ENCODE data around the gene COL12A1. TPM values are rescaled to one million over a fixed set of nuclear protein-coding genes. Genes with fewer than 3 reads are reported as not detected.

The COL12A1 gene
- total RNA-seq, 2 donors from 2014 or later, result 0.13 to 0.64 TPM

GRCh38 chr6:75155631-75156030, 50.2 kb downstream of the COL12A1 start:
- no peaks in the 10 kb centered on the region for H3K27me3 Mint-ChIP-seq (ENCODE audit: insufficient read depth)
- H3K27me3 ChIP-seq (ENCODE audit: control insufficient read depth, insufficient read depth, low read length, poor library complexity, severe bottlenecking), result no peaks in the 10 kb centered on the region
- H3K27ac Mint-ChIP-seq, result no peak overlapping the region
- WGBS, 2 experiments (ENCODE audit: insufficient coverage in 1 of 2, insufficient read length in 1 of 2), result 76 to 87% methylated on average over 2 to 5 of the region's 5 CpGs
- no peaks in the 10 kb centered on the region for H3K36me3 ChIP-seq (ENCODE audit: control insufficient read depth, insufficient read depth, low read length)
- no peak for TF ChIP-seq CTCF (conservative IDR thresholded peaks at IDR 0.05)
- H3K4me3 ChIP-seq (ENCODE audit: low read length), result no peak overlapping the region
- H3K36me3 Mint-ChIP-seq (ENCODE audit: low read depth), result no peaks in the 10 kb centered on the region
- no peaks in the 10 kb centered on the region for H3K9me3 ChIP-seq (ENCODE audit: control insufficient read depth, low read length)
- no peak overlapping the region for H3K9ac ChIP-seq (ENCODE audit: extremely low read depth, low read length, poor library complexity, severe bottlenecking)
- H3K9me3 Mint-ChIP-seq, result no peaks in the 10 kb centered on the region
- no peak overlapping the region for H3K4me3 Mint-ChIP-seq
- DNase-seq, result no peak
- no peaks in the 10 kb centered on the region for H3K4me1 ChIP-seq (ENCODE audit: control insufficient read depth, insufficient read depth, low read length)
- no peaks in the 10 kb centered on the region for H3K4me1 Mint-ChIP-seq
- no peak overlapping the region for H3K27ac ChIP-seq (ENCODE audit: low read depth, low read length)

- no peaks in the 10 kb centered on the region for H3K27me3 ChIP-seq (ENCODE audit: control insufficient read depth, insufficient read depth, low read length, poor library complexity, severe bottlenecking)
- no peaks in the 10 kb centered on the region for H3K4me1 Mint-ChIP-seq
- no peak overlapping the region for H3K27ac Mint-ChIP-seq
- H3K36me3 Mint-ChIP-seq (ENCODE audit: low read depth), result no peaks in the 10 kb centered on the region
- TF ChIP-seq CTCF (conservative IDR thresholded peaks at IDR 0.05), result no peak
- no peaks in the 10 kb centered on the region for H3K9me3 ChIP-seq (ENCODE audit: control insufficient read depth, low read length)
- 86% methylated on average over 1 of the region's 1 CpG; no CpG with 5 or more reads in 1 of the 2 experiments for WGBS, 2 experiments (ENCODE audit: insufficient coverage in 1 of 2, insufficient read length in 1 of 2)
- no peak overlapping the region for H3K27ac ChIP-seq (ENCODE audit: low read depth, low read length)
- H3K4me3 ChIP-seq (ENCODE audit: low read length), result no peak overlapping the region
- no peak overlapping the region for H3K4me3 Mint-ChIP-seq
- no peak overlapping the region for H3K9ac ChIP-seq (ENCODE audit: extremely low read depth, low read length, poor library complexity, severe bottlenecking)
- no peaks in the 10 kb centered on the region for H3K36me3 ChIP-seq (ENCODE audit: control insufficient read depth, insufficient read depth, low read length)
- no peak for DNase-seq
- no peaks in the 10 kb centered on the region for H3K9me3 Mint-ChIP-seq
- H3K4me1 ChIP-seq (ENCODE audit: control insufficient read depth, insufficient read depth, low read length), result no peaks in the 10 kb centered on the region
- H3K27me3 Mint-ChIP-seq (ENCODE audit: insufficient read depth), result no peaks in the 10 kb centered on the region
These were observed 50.9 kb downstream of the COL12A1 start for GRCh38 chr6:75154973-75155372.

- H3K4me1 Mint-ChIP-seq, result no peaks in the 10 kb centered on the region
- H3K9me3 Mint-ChIP-seq, result no peaks in the 10 kb centered on the region
- Histone ChIP-seq H3K9ac (ENCODE audit: extremely low read depth, low read length, poor library complexity, severe bottlenecking) (no peak overlapping the region), H3K36me3 (ENCODE audit: control insufficient read depth, insufficient read depth, low read length) (no peaks in the 10 kb centered on the region), H3K9me3 (ENCODE audit: control insufficient read depth, low read length) (no peaks in the 10 kb centered on the region), H3K27me3 (ENCODE audit: control insufficient read depth, insufficient read depth, low read length, poor library complexity, severe bottlenecking) (no peaks in the 10 kb centered on the region), H3K4me3 (ENCODE audit: low read length) (no peak overlapping the region), H3K4me1 (ENCODE audit: control insufficient read depth, insufficient read depth, low read length) (no peaks in the 10 kb centered on the region), H3K27ac (ENCODE audit: low read depth, low read length) (no peak overlapping the region)
- DNase-seq, result no peak
- 83% methylated on average over 6 of the region's 6 CpGs; no CpG with 5 or more reads in 1 of the 2 experiments for WGBS, 2 experiments (ENCODE audit: insufficient coverage in 1 of 2, insufficient read length in 1 of 2)
- H3K4me3 Mint-ChIP-seq, result no peak overlapping the region
- H3K27me3 Mint-ChIP-seq (ENCODE audit: insufficient read depth), result no peaks in the 10 kb centered on the region
- H3K36me3 Mint-ChIP-seq (ENCODE audit: low read depth), result no peaks in the 10 kb centered on the region
- no peak overlapping the region for H3K27ac Mint-ChIP-seq
- no peak for TF ChIP-seq CTCF (conservative IDR thresholded peaks at IDR 0.05)
These were observed 55.0 kb downstream of the COL12A1 start for GRCh38 chr6:75150685-75151412.
